IPS-18c (cell line): ENCODE results near the gene CBX8.

Experiments
- H3K4me3 ChIP-seq: 2 replicates; pipeline ENCODE4 v1.7.0; 2013; ENCODE audit warnings: low read depth, mild to moderate bottlenecking, low read length, moderate library complexity; ENCODE audit not compliant: insufficient read depth
- H3K9me3 ChIP-seq: one replicate; pipeline ENCODE4 v1.6.1; 2013; ENCODE audit warnings: mild to moderate bottlenecking, low read length, moderate library complexity; ENCODE audit not compliant: control insufficient read depth, insufficient read depth

The CBX8 gene

DNA sequence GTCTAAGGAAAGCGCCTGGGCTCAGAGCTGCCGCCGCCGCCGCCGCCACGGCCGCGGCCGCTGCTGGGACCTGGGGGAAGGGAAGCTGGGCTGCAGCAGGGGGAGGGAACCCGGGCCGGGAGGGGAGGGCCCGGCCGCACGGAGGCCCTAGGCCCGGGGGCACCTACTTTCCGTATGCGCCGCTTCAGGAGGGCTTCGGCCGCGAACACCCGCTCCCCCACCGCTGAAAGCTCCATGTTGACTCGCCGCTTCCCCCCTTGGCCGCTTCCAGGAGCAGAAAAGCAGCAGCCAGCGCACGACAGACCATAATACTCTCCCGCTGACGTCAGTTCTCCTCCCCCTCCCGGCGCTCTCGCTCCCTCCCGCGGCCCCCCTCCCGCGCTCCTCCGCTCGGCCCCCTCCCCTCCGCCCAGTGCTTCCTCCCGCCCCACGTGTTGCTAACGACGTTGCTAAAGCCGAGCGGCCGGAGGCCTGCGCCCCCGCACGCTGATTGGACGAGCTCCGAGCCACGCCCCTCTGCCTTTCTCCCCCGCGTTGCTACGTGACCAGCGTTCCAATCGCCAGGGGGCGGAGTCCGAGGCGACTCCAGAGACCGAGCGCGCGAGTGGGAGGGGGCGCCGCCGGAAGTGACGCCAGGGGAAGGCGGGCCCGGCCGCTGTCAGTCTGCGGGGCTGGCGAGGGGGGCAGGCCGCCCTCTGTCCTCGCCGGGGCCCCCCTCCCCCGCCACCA is at the start of gene CBX8:
Gene CBX8 (minus strand): TSS at position 315 of the 729 bp plus-strand sequence. CDS start 79 bp downstream, at position 236.
- H3K9me3 ChIP-seq = no peaks in the 10 kb centered on the region
- peak within 1 kb of the TSS; percentile 55 for H3K4me3 ChIP-seq

- H3K4me3 ChIP-seq = no peak overlapping the region
- no peaks in the 10 kb centered on the region for H3K9me3 ChIP-seq
These were observed 48.7 kb upstream of the CBX8 start for GRCh38 chr17:79845601-79845949.

DNA sequence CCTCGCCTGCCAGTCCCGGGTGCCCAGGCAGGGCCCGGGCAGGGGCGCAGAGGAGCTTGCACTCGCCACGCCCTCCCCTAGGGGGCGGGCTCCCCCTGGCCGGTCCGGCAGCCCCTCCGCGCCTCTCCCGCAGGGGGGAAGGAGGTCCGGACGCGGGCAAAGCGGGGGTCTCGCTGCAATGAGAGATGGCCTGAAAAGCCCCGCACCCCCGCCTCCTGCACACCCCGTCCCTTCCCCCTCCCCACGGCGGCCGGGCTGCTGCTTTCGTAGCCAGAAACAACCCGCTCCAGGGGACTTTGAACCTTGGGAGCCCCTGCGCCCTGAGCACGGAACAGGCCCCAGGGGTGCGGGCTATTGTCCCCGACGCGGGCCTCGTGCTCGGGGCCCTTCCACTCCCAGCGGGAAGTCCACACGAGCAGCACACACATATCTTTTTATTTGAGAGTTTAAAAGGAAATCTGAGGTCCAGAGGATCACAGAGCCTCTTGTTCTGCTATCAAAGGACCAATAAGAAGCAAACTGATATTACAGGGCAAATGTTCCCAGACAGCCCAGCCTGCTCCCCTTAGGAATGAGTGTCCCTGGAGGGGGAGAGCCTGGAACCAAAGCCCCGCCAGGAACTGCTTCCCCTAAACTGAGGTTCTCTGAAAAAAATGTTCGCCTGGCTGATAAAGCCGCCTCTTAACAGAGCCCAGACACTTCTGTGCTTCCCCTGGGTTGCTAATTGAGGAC is 48.2 kb upstream of the CBX8 start:
- H3K9me3 ChIP-seq = no peaks in the 10 kb centered on the region
- H3K4me3 ChIP-seq = peak overlapping the region; percentile 24; the same call in 1 of the 2 replicates

- Histone ChIP-seq H3K4me3 (peak overlapping the region; percentile 55; the same call in 1 of the 2 replicates), H3K9me3 (peaks cover 3% of the 10 kb centered on the region)
These were observed 47.2 kb upstream of the CBX8 start for GRCh38 chr17:79843816-79844800.

DNA sequence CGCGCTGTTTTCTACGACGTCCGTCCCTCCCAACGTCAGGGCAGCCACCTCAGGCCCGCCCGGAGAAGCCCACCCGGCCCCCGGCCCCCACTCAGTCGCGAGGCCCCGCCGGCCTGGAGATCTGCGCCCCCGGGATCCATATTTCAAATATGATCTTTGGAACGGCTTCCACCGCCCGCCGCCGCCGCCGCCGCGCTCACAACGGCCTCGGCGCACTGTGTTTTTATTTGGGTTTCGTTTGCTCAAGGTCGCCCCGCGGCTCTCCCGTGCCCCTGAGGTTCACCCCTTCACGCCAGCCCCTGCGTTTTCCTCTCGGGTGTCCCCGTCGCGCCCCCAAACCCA is 46.6 kb upstream of the CBX8 start:
- Histone ChIP-seq H3K4me3 (peak overlapping the region; percentile 55; the same call in 1 of the 2 replicates), H3K9me3 (peaks cover 3% of the 10 kb centered on the region)

GRCh38 chr17:79842656-79843473 is 46.0 kb upstream of the CBX8 start:
- H3K4me3 ChIP-seq = peak overlapping the region; percentile 9
- peaks cover 3% of the 10 kb centered on the region for H3K9me3 ChIP-seq

- Histone ChIP-seq H3K4me3 (no peak overlapping the region), H3K9me3 (peaks cover 3% of the 10 kb centered on the region)
These were observed 45.3 kb upstream of the CBX8 start for GRCh38 chr17:79842136-79842655.

DNA sequence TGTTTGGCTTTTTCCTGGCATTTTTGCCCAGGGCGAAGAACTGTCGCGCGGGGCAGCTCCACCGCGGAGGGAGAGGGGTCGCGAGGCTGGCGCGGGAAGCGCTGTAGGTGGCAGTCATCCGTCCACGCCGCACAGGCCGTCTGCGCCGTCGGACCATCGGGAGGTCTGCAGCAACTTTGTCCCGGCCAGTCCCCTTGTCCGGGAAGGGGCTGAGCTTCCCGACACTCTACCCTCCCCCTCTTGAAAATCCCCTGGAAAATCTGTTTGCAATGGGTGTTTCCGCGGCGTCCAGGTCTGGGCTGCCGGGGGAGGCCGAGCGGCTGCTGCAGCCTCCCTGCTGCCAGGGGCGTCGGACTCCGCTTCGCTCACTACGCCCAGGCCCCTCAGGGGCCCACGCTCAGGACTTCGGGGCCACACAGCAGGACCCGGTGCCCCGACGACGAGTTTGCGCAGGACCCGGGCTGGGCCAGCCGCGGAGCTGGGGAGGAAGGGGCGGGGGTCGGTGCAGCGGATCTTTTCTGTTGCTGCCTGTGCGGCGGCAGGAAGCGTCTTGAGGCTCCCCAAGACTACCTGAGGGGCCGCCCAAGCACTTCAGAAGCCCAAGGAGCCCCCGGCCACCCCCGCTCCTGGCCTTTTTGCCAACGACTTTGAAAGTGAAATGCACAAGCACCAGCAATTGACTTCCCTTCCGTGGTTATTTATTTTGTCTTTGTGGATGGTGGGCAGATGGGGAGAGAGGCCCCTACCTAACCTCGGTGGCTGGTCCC is 44.7 kb upstream of the CBX8 start:
- H3K9me3 ChIP-seq = peaks cover 3% of the 10 kb centered on the region
- H3K4me3 ChIP-seq = peak overlapping the region; percentile 9; the same call in 1 of the 2 replicates

DNA sequence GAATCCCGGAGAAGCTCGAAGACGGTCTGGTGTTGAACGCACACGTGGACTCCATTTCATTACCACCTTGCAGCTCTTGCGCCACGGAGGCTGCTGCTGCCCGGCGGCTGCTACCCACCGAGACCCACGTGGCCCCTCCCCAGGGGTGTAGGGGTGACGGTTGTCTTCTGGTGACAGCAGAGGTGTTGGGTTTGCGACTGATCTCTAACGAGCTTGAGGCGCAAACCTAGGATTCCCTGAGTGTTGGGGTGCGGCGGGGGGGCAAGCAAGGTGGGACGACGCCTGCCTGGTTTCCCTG is 44.1 kb upstream of the CBX8 start:
- no peak overlapping the region for H3K4me3 ChIP-seq
- H3K9me3 ChIP-seq = peaks cover 3% of the 10 kb centered on the region

DNA sequence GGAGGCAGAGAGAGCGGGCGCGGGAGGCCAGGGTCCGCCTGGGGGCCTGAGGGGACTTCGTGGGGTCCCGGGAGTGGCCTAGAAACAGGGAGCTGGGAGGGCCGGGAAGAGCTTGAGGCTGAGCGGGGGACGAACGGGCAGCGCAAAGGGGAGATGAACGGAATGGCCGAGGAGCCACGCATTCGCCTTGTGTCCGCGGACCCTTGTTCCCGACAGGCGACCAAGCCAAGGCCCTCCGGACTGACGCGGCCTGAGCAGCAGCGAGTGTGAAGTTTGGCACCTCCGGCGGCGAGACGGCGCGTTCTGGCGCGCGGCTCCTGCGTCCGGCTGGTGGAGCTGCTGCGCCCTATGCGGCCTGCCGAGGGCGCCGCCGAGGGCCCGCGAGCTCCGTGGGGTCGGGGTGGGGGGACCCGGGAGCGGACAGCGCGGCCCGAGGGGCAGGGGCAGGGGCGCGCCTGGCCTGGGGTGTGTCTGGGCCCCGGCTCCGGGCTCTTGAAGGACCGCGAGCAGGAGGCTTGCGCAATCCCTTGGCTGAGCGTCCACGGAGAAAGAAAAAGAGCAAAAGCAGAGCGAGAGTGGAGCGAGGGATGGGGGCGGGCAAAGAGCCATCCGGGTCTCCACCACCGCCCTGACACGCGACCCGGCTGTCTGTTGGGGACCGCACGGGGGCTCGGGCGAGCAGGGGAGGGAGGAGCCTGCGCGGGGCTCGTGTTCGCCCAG is 43.6 kb upstream of the CBX8 start:
- peaks cover 3% of the 10 kb centered on the region for H3K9me3 ChIP-seq
- H3K4me3 ChIP-seq = no peak overlapping the region; the same call in none of the 2 replicates

DNA sequence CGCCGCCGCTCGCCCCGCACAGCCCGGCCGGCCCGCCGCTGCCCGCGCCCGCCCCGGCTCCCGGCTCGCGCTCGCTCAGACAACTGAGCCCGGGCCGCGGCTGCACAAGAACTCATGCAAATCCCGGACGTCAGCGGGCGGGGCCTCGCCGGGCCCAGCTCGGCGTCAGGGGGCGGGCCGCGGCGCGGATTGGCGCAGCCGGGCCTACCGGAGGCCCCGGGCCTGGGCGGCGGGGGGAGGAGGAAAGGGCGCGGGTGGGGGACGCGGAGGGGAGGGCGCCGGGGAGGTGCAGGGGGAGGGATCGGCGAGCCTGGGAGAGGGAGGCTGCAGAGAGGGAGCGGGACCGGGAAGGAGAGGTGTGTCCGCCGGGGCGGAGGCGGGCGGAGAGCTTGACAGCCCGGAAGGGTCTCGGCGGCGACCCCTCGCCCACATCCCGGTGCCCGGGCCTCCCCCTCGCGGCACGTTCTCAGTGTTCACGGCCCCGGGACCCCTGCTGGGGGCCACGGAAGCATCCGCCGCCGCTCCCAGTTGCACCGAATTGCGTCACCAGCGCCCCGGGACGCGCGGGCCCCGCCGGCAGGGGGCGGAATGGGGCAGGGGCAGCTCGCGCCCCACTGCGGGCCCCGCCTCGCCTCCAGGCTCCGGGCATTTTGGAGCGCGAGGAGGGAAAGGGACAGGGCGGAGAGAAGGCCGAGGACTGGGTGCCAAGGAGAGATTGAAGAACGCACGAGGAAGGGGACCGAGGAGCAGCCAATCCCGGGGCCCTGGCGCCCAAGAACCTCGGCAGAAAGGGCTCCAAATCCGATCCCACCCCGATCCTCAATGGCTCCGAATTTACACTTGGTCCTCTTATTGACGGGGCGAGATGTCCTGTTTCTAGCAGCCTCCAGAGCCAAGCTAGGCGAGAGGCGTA is 42.7 kb upstream of the CBX8 start, which contains the start of gene CBX4:
Gene CBX4 (minus strand): TSS at position 85 of the 913 bp plus-strand sequence. CDS start 189 bp downstream, outside the sequence.
- Histone ChIP-seq H3K9me3 (peaks cover 3% of the 10 kb centered on the region), H3K4me3 (peak within 1 kb of the TSS; percentile 59)

- H3K9me3 ChIP-seq = peaks cover 3% of the 10 kb centered on the region
These were observed 41.8 kb upstream of the CBX8 start for GRCh38 chr17:79838522-79839274.

DNA sequence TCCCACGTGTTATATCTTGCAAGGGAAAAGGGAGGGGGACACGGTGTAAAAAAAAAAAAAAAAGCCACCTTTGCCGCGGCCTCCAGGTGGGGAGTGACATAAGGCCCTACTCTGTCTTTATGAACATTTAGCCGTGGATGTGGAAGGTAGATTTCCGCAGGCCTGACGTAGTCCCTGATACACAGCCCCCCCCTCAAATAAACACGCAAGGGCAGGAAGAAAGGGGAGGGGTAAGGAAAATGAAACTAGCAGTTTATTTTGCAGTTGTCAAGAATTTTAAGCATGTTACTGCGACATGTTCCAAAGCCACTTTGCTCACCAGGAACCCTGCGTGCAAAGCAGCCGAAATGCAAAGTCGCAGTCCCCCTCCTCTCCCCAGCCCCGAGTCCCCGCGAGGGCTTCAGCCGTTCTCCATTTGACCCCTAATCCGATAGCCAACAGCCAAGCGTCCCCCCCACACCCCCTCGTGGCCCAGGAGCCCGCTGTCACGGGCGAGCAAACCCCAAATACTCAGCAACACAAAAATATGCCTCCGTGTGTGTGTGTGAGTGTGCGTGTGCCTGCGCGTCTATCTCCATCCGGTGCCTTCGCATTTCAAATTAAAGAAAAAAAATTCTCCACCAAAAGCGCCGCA is 41.1 kb upstream of the CBX8 start:
- peak overlapping the region; percentile 59 for H3K4me3 ChIP-seq
- peaks cover 3% of the 10 kb centered on the region for H3K9me3 ChIP-seq

More at GRCh38 chr17:79838522-79839274, 41.8 kb upstream of the CBX8 start:
- H3K4me3 ChIP-seq = peak overlapping the region; percentile 59
